Suprapubic skin (tissue), 4 donors: ENCODE results near the gene ZNF277.

Source experiments
- POLR2A ChIP-seq, 2 donors: fragments of 450-650 bp; IDR thresholded peaks; one replicate each; pipeline ENCODE4 v1.6.1; 2017; ENCODE audit warnings: antibody characterized with exemption in 2 of 2, mild to moderate bottlenecking in 2 of 2, moderate library complexity in 2 of 2
- POLR2AphosphoS5 ChIP-seq, 3 donors: sonication (generic); formaldehyde crosslinking; IDR thresholded peaks; one replicate each; pipeline ENCODE4 v1.6.1; 2017; ENCODE audit warnings: antibody characterized with exemption in 3 of 3
- TF ChIP-seq, protein P1 (sequence below), 2 donors: fragments of 200-600 bp in 1 of 2; fragments of 450-650 bp in 1 of 2; sonication (generic) in 1 of 2; IDR thresholded peaks; one replicate each; pipeline ENCODE4 v1.5.1; 2016 to 2019; ENCODE audit warnings: antibody characterized with exemption in 2 of 2, mild to moderate bottlenecking in 1 of 2, moderate library complexity in 1 of 2

DNA sequence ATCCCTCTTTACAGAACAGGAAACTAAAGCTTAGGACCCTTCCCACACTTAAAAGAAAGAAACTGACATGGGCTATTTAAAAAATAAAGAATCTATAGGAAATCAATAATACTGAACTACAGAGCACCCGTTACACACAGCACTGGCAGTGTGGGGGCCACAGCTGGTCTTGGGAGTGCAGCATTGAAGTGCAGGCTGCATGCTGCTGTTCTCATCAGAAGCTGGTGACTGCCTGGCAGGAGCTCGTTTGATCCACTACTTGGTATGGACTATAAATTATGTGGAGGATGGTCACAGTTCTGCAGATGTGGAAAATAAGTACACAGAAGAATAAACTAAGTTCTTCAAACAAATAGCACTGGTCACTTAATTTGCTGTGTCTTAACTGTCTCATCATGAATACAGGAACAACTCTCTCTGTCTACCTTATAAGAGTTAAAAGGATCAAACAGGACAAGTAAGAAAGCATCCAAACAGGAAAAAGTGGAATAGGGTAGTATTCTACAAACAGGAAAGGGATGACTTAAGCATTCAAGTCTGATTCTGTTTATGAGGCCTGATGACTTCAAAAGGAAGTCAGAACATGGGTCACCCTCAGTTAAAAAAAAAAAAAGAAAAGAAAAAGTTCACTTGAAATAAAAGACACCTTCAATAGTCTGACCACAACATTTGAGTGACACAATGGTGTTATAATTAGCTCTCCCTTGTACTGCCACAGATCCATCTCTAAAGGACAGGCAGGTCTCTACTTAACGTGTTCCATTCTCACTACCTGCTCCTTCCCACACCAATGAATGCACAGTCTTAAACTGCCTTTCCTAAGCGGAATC, 21.3 kb upstream of the ZNF277 start:
- TF ChIP-seq, protein P1, sequence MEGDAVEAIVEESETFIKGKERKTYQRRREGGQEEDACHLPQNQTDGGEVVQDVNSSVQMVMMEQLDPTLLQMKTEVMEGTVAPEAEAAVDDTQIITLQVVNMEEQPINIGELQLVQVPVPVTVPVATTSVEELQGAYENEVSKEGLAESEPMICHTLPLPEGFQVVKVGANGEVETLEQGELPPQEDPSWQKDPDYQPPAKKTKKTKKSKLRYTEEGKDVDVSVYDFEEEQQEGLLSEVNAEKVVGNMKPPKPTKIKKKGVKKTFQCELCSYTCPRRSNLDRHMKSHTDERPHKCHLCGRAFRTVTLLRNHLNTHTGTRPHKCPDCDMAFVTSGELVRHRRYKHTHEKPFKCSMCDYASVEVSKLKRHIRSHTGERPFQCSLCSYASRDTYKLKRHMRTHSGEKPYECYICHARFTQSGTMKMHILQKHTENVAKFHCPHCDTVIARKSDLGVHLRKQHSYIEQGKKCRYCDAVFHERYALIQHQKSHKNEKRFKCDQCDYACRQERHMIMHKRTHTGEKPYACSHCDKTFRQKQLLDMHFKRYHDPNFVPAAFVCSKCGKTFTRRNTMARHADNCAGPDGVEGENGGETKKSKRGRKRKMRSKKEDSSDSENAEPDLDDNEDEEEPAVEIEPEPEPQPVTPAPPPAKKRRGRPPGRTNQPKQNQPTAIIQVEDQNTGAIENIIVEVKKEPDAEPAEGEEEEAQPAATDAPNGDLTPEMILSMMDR (IDR thresholded peaks at IDR 0.05), result no peak
- TF ChIP-seq POLR2AphosphoS5 (IDR thresholded peaks at IDR 0.05), result no peak
- no peak for TF ChIP-seq POLR2A (IDR thresholded peaks at IDR 0.05)
